HEK293 (cell line): ENCODE results near the gene MAGEH1.
"Not testable (repeated sequence)": the region's sequence is repeated elsewhere in the genome, so short reads cannot be mapped to it uniquely, and the experiment has no call there.

Experiments used
- CTCF ChIA-PET: fragments of 350-600 bp; formaldehyde crosslinking; extraction: SDS; loops from one replicate; lab custom pipeline; 2021; ENCODE audit warnings: antibody characterized with exemption; lab: Yijun Ruan, JAX
- POLR2A ChIA-PET: fragments of 300-600 bp; formaldehyde crosslinking; extraction: SDS; loops from one replicate; lab custom pipeline; 2020; ENCODE audit warnings: antibody characterized with exemption, inconsistent platforms; lab: Yijun Ruan, JAX
- H3K27ac ChIP-seq: fragments of 200-500 bp; sonication (Bioruptor generic); 2 replicates; pipeline ENCODE4 v1.5.1; 2014; ENCODE audit warnings: low read depth, low read length, control low read depth, inconsistent platforms; ENCODE audit errors: extremely low read depth
- H3K36me3 ChIP-seq, 2 experiments: fragments of 200-500 bp in 1 of 2; sonication (Bioruptor generic) in 1 of 2; 1 replicate in 1 of 2; 2 replicates in 1 of 2; pipeline ENCODE4 v1.5.1; 2014 to 2017; ENCODE audit warnings: inconsistent platforms in 2 of 2, low read length in 2 of 2; ENCODE audit not compliant: control insufficient read depth in 2 of 2, insufficient read depth in 1 of 2
- H3K4me1 ChIP-seq: fragments of 200-500 bp; sonication (Bioruptor generic); 2 replicates; pipeline ENCODE4 v1.5.1; 2014; ENCODE audit warnings: mild to moderate bottlenecking, low read length, inconsistent platforms; ENCODE audit not compliant: control insufficient read depth, insufficient read depth
- H3K4me3 ChIP-seq: 2 replicates; pipeline ENCODE4 v1.5.1; 2011; ENCODE audit warnings: low read depth, mild to moderate bottlenecking, control low read depth, low read length, moderate library complexity
- H3K9me3 ChIP-seq: fragments of 200-500 bp; sonication (Bioruptor generic); 2 replicates; pipeline ENCODE4 v1.5.1; 2014; ENCODE audit warnings: low read depth, low read length, inconsistent platforms; ENCODE audit not compliant: control insufficient read depth, insufficient read depth
- TF ChIP-seq, protein P1 (sequence below): fragments of 450-650 bp; formaldehyde crosslinking; IDR thresholded peaks from 2 replicates; pipeline ENCODE4 v1.5.1; 2016; ENCODE audit warnings: missing biosample characterization, missing genetic modification characterization
- TF ChIP-seq, protein P2 (sequence below): fragments of 450-650 bp; formaldehyde crosslinking; IDR thresholded peaks from 2 replicates; pipeline ENCODE4 v1.5.1; 2016; ENCODE audit warnings: missing biosample characterization, missing genetic modification characterization
- TF ChIP-seq, protein P3 (sequence below): fragments of 450-650 bp; formaldehyde crosslinking; IDR thresholded peaks from 2 replicates; pipeline ENCODE4 v1.5.1; 2017; ENCODE audit warnings: missing biosample characterization, mild to moderate bottlenecking, missing genetic modification characterization, moderate library complexity

Gene MAGEH1

DNA sequence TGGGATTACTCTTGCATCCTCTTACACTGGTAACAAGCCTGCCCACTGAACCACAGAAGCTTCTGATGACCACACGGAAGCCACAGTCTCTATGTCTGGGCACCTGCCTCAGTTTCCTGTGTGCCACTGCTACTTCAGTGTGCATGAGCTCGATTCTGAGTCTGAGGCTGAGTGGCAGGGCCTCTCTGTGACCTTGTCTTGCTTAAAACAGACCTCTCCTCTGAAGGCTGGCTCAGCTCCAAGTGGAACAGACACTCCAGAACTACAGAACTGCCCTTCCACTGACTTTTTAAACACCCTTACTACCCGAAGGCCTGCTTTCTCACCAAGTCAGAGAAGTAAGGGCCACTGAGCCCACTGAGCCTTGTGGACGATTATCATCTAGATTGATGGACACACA is 8.0 kb downstream of the MAGEH1 start:
- H3K27ac ChIP-seq, H3K9me3 ChIP-seq, H3K36me3 ChIP-seq, H3K4me1 ChIP-seq, POLR2A ChIA-PET, H3K4me3 ChIP-seq, CTCF ChIA-PET: not testable (repeated sequence)

DNA sequence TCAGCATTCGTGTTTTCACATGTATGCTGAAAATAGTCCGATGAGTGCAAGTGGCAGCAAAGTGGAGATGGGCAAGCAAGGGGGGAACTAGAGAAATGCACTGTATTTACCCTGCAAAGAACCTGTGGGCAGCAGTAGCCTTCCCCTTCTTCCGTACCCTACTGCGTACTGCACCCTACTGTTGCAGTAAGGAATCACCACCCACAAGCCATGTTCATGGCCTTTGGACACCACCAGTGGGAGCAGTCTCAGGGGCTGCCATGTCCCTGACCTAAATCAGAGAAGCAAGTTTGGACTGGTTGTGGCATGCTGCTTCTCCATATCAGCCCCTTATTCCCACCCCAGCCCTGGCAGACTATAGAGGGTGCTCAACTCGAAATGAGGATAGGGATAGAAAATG is 12.1 kb downstream of the MAGEH1 start:
- POLR2A ChIA-PET, H3K36me3 ChIP-seq, CTCF ChIA-PET, H3K27ac ChIP-seq, H3K9me3 ChIP-seq, H3K4me1 ChIP-seq, H3K4me3 ChIP-seq: not testable (repeated sequence)

DNA sequence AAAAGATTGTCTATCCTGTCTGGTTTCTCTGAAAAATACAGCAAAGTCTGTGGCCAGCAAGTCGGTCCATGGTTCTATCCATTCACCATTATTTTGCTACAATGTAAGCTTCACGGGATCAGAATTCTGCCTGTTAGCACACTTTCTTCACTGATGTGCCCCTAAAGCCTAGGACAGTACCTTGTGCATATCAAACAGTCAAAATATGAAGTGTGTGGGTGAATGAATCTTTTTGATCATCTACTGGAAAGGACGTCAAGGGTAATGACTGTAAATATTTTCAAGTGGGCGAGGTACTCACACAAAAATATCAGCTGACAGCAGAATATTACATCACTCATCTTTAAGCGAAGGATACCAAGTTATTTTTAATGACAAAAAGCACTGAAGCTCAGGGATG is 13.2 kb downstream of the MAGEH1 start:
- H3K4me1 ChIP-seq, H3K27ac ChIP-seq, H3K4me3 ChIP-seq, H3K36me3 ChIP-seq, CTCF ChIA-PET, H3K9me3 ChIP-seq, POLR2A ChIA-PET: not testable (repeated sequence)

DNA sequence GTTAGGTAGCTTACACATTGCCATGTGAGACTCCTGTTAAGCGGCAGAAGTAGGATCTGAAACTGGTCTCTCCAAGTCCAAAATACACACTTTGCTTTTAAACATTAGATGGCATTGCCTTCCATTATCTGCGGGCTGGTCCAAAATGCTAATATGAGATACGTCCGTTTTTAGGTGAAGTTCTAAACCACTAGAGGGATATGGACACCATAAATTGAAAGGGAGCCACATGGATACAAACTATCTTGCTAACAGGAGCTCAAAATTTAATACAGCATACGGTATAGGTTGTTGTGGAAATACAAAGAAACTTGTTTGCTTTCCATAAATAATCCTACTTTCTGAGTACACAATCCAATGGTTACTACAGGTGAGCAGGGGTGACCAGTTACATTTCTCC is 13.9 kb downstream of the MAGEH1 start:
- CTCF ChIA-PET, POLR2A ChIA-PET, H3K9me3 ChIP-seq, H3K4me3 ChIP-seq, H3K36me3 ChIP-seq, H3K27ac ChIP-seq, H3K4me1 ChIP-seq: not testable (repeated sequence)

DNA sequence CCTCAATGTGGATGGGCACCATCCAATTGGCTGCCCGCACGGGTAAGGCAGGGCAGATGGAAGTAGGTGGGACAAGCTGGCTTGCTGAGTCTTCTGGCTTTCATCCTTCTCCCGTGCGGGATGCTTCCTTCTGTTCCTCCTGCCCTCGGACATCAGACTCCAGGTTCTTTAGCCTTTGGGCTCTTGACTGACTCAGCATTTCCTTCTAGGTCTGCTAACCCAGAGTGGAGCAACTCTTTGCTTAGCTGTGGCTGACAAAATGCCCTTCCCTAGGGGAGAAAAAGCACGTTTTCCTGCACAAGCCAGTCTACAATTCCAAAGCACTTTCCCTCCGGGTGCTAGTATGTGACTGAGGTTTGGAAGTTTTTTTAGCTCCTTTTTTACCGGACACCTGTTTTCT is 28.0 kb downstream of the MAGEH1 start:
- H3K36me3 ChIP-seq, H3K9me3 ChIP-seq, POLR2A ChIA-PET, H3K27ac ChIP-seq, CTCF ChIA-PET, H3K4me3 ChIP-seq, H3K4me1 ChIP-seq: not testable (repeated sequence)

DNA sequence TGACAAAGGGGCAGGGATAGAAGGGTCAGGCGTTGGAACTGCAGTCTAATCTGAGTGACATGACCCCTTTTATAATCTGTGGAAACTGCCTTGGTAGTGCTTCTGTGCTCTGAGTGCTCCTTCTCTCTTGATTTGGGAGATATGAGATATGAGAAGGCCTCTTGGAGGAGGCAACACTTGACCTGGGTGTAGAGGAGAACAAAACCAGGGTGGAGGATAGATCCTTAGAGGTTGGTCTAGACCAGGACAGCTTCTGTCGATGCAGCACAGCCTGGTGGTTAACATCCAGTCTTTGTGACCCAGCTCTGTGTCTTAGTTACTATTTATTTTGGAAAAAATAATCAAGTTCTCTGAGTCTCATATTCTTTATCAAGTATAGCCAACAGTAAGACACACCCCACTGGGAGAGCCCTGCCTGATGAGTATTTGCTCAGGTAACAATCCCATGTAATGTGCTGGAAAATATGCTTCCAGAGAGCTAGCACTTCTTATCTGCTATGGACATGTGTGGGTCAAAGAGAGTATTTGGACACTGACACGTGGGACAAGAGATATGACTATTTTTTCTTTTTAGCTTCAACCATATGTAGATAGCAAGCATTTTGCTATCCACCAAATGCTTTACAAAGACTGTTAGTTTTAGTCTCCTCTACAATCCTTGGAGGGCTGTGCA is 28.6 kb downstream of the MAGEH1 start:
- TF ChIP-seq, protein P1, sequence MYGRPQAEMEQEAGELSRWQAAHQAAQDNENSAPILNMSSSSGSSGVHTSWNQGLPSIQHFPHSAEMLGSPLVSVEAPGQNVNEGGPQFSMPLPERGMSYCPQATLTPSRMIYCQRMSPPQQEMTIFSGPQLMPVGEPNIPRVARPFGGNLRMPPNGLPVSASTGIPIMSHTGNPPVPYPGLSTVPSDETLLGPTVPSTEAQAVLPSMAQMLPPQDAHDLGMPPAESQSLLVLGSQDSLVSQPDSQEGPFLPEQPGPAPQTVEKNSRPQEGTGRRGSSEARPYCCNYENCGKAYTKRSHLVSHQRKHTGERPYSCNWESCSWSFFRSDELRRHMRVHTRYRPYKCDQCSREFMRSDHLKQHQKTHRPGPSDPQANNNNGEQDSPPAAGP (tag by site-specific recombination), result no peak
- TF ChIP-seq, protein P2, sequence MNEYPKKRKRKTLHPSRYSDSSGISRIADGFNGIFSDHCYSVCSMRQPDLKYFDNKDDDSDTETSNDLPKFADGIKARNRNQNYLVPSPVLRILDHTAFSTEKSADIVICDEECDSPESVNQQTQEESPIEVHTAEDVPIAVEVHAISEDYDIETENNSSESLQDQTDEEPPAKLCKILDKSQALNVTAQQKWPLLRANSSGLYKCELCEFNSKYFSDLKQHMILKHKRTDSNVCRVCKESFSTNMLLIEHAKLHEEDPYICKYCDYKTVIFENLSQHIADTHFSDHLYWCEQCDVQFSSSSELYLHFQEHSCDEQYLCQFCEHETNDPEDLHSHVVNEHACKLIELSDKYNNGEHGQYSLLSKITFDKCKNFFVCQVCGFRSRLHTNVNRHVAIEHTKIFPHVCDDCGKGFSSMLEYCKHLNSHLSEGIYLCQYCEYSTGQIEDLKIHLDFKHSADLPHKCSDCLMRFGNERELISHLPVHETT (tag by site-specific recombination), result no peak
- TF ChIP-seq, protein P3, sequence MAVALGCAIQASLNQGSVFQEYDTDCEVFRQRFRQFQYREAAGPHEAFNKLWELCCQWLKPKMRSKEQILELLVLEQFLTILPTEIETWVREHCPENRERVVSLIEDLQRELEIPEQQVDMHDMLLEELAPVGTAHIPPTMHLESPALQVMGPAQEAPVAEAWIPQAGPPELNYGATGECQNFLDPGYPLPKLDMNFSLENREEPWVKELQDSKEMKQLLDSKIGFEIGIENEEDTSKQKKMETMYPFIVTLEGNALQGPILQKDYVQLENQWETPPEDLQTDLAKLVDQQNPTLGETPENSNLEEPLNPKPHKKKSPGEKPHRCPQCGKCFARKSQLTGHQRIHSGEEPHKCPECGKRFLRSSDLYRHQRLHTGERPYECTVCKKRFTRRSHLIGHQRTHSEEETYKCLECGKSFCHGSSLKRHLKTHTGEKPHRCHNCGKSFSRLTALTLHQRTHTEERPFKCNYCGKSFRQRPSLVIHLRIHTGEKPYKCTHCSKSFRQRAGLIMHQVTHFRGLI, result no peak
- TF ChIP-seq, all 188 proteins: peak for 0
- no peak overlapping the region for H3K4me3 ChIP-seq
- H3K36me3 ChIP-seq, result no peaks in the 10 kb centered on the region
- POLR2A ChIA-PET, result no interaction called here
- H3K4me1 ChIP-seq, result no peaks in the 10 kb centered on the region
- CTCF ChIA-PET, result no interaction called here
- no peak overlapping the region for H3K27ac ChIP-seq
- no peaks in the 10 kb centered on the region for H3K9me3 ChIP-seq
